DND-41 (cell line): Measurements from ENCODE around the gene MGAT5.

Experiments
- ATAC-seq: fragments of 200-7000 bp; cut with Tn5 transposase; 3 replicates; pipeline ENCODE4 v1.9.1; 2021; ENCODE audit warnings: low read depth; ENCODE audit not compliant: insufficient read depth
- DNase-seq: peaks from one replicate; pipeline ENCODE4 v3.0.0-alpha.2; 2020
- H2AFZ ChIP-seq: 2 replicates; pipeline ENCODE4 v1.6.0; 2012; ENCODE audit warnings: low read depth, low read length
- H3K27ac ChIP-seq: 2 replicates; pipeline ENCODE4 v1.5.1; 2012; ENCODE audit warnings: low read length, inconsistent platforms
- H3K27me3 ChIP-seq: fragments of 200-600 bp; sonication (generic); 2 replicates; pipeline ENCODE4 v1.6.0; 2012; ENCODE audit warnings: low read length, mild to moderate bottlenecking, inconsistent platforms; ENCODE audit not compliant: insufficient read depth, poor library complexity
- H3K36me3 ChIP-seq: 2 replicates; pipeline ENCODE4 v1.5.1; 2012; ENCODE audit warnings: low read length, inconsistent platforms; ENCODE audit not compliant: insufficient read depth
- H3K4me1 ChIP-seq: 2 replicates; pipeline ENCODE4 v1.5.1; 2012; ENCODE audit warnings: mild to moderate bottlenecking, low read length; ENCODE audit not compliant: insufficient read depth
- H3K4me2 ChIP-seq: 2 replicates; pipeline ENCODE4 v1.6.0; 2012; ENCODE audit warnings: mild to moderate bottlenecking, moderate library complexity, low read length, inconsistent platforms; ENCODE audit not compliant: insufficient read depth
- H3K4me3 ChIP-seq, 2 experiments: fragments of 200-600 bp in 1 of 2; shearing (Covaris generic) in 1 of 2; 2 replicates each; pipeline ENCODE4 v1.5.1; 2012 to 2016; ENCODE audit warnings: inconsistent platforms in 2 of 2, low read length in 2 of 2, mild to moderate bottlenecking in 2 of 2, low read depth in 1 of 2, moderate library complexity in 1 of 2
- H3K79me2 ChIP-seq: 2 replicates; pipeline ENCODE4 v1.6.0; 2012; ENCODE audit warnings: low read length, inconsistent platforms; ENCODE audit not compliant: insufficient read depth
- H3K9ac ChIP-seq: 2 replicates; pipeline ENCODE4 v1.6.0; 2012; ENCODE audit warnings: low read depth, mild to moderate bottlenecking, inconsistent platforms, low read length, moderate library complexity
- H3K9me3 ChIP-seq: 2 replicates; pipeline ENCODE4 v1.5.1; 2012; ENCODE audit warnings: low read length, moderate library complexity, mild to moderate bottlenecking, inconsistent platforms; ENCODE audit not compliant: insufficient read depth, severe bottlenecking
- H4K20me1 ChIP-seq: 2 replicates; pipeline ENCODE4 v1.6.0; 2012; ENCODE audit warnings: low read length; ENCODE audit not compliant: insufficient read depth
- CTCF ChIP-seq: IDR thresholded peaks from 2 replicates; pipeline ENCODE4 v1.5.1; 2012; ENCODE audit warnings: borderline replicate concordance, low read length, moderate library complexity, mild to moderate bottlenecking; ENCODE audit not compliant: poor library complexity, severe bottlenecking; ENCODE audit errors: extremely low read depth
- EZH2 ChIP-seq: IDR thresholded peaks from 3 replicates; pipeline ENCODE4 v1.6.1; 2012; ENCODE audit warnings: borderline replicate concordance, low read depth, mild to moderate bottlenecking, moderate library complexity, low read length, inconsistent platforms; ENCODE audit not compliant: severe bottlenecking

Gene MGAT5

GRCh38 chr2:134417968-134418582, 164.2 kb downstream of the MGAT5 start:
- H3K27me3 ChIP-seq = no peaks in the 10 kb centered on the region
- ATAC-seq = no peak
- H3K4me2 ChIP-seq = no peak overlapping the region
- no peaks in the 10 kb centered on the region; the same call in 1 of the 2 replicates for H3K4me1 ChIP-seq
- TF ChIP-seq EZH2 (no peak), CTCF (no peak)
- no peaks in the 10 kb centered on the region for H3K79me2 ChIP-seq
- H2AFZ ChIP-seq = no peak overlapping the region
- no peak overlapping the region for H3K9ac ChIP-seq
- peaks cover 38% of the 10 kb centered on the region for H3K36me3 ChIP-seq
- H4K20me1 ChIP-seq = no peaks in the 10 kb centered on the region
- H3K9me3 ChIP-seq = no peaks in the 10 kb centered on the region
- no peak overlapping the region for H3K4me3 ChIP-seq
- DNase-seq = no peak
- H3K27ac ChIP-seq = no peak overlapping the region

GRCh38 chr2:134420259-134420658, 166.4 kb downstream of the MGAT5 start:
- H3K4me3 ChIP-seq = no peak overlapping the region
- H3K36me3 ChIP-seq = peaks cover 41% of the 10 kb centered on the region
- H3K9me3 ChIP-seq = no peaks in the 10 kb centered on the region
- no peaks in the 10 kb centered on the region for H3K79me2 ChIP-seq
- ATAC-seq (no peak), DNase-seq (no peak)
- TF ChIP-seq CTCF = no peak
- no peak for TF ChIP-seq EZH2
- H3K9ac ChIP-seq = no peak overlapping the region
- no peak overlapping the region for H2AFZ ChIP-seq
- no peaks in the 10 kb centered on the region for H3K27me3 ChIP-seq
- H3K4me1 ChIP-seq = no peaks in the 10 kb centered on the region
- no peak overlapping the region for H3K27ac ChIP-seq
- H4K20me1 ChIP-seq = no peaks in the 10 kb centered on the region
- H3K4me2 ChIP-seq = no peak overlapping the region

GRCh38 chr2:134420920-134421319, 167.0 kb downstream of the MGAT5 start:
- ATAC-seq = no peak
- no peak for DNase-seq
- Histone ChIP-seq H3K9ac (no peak overlapping the region), H4K20me1 (no peaks in the 10 kb centered on the region), H3K27me3 (no peaks in the 10 kb centered on the region), H3K9me3 (no peaks in the 10 kb centered on the region), H3K4me3 (no peak overlapping the region), H3K79me2 (no peaks in the 10 kb centered on the region), H3K36me3 (peaks cover 41% of the 10 kb centered on the region), H3K4me2 (no peak overlapping the region), H3K4me1 (no peaks in the 10 kb centered on the region), H2AFZ (no peak overlapping the region), H3K27ac (no peak overlapping the region)
- TF ChIP-seq EZH2 = no peak
- no peak for TF ChIP-seq CTCF
